ENCODE measurements around the gene OPCML.

Gene OPCML

DNA sequence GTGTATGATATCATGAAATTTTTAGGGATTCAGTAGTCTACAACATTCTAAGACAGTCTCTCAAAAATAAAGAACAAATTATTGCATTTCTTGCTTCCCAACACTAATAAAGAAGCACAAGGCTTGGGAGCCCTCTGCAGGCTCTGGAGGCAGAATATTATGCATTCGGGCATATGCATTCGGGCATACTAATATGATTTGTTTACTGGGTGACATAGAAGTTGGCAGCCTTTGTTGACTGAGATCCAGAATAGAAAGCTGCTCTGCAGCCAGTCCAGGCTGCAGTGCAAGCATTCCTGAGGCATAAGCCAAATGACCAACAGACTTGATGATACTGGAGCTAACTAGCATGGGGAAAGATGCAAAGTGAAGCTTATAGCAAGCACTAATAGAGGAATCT, 945.5 kb downstream of the OPCML start:
- DNase-seq: no peak

DNA sequence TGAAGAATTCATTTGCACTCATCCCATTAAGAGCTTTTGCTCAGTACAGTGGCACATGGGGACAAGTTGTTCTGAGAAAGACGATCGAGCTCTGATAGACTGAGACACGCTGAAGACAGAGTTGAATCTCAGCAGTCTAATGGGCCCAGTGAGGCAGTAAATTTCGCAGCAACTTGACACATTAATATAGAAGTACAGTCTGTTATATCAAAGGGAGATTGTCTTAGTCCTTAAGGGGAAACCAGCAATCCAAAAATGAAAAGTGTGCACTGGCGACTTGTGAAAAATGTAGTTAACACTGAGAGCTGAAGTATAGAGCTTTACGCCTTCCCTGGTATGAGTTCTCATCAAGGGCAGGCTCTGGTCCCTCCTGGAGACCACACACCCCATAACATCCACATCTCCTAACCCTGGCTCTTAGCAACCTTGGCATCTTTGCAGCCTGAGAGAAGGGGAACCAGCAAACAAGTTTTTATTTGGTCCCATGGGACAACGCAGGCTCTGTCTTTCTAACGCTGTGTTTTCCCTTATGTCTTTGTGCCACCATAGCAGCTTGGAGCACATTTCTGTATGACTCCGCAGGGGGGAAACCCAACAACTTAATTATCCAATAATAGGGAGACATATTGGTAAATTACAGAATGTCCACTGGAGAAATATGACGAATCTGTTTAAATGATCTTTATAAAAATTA, 952.5 kb downstream of the OPCML start:
- no peak for DNase-seq

DNA sequence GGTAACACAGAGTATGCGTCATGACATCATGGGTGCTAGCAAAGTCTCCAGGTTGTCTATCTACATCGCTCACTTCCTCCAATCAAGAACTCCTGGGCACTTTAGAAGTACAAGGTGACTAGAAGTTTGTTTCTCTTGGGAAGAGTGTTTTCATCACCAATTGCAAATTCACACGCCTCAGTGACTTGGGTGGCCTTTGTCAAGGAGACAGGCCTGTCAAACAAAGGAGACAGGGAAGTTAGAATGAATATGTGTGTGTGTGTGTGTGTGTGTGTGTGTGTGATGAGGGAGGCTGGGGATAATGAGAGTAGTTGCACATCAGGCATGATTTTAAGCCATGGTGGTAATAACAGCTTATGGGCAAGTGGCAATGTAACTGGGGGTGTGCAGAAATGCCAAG, 953.2 kb downstream of the OPCML start:
- no peak for DNase-seq

DNA sequence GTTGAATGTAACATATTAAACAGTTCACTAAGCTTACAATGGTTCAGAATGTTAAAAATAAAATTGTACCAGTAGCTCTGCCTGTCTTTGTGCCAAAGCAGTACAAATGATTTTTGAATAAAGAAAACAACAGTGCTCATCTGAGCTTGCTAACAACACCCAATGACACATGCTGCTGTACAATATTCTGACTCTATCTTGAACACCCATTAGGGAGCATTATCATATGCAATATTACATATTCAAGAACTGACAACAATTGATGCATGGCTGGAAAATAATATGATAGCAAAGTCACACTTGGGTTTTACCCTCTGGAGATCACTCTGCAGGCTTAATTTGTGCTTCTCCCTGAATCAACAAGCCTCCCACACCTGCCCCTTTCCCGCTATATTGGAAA, 953.7 kb downstream of the OPCML start:
- no peak for DNase-seq

DNA sequence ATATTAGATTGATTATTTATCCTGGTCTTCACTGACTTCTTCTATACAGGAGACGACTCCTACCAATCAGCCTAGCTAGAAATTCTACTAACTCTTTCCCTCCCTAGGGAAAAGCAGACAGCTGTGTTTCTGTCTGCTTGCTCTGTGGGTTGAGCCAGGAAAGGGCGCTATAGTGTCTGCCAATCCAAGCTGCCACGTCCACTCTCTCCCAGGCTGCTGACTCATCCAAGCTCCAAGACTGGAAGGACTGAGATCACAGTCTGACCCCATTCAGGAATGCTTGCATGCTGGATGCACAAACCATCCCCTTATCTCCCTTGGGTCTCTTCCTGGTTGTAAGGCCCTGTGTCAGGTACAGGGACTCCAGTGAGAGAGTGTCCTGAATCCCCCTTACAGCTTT, 955.6 kb downstream of the OPCML start:
- no peak for DNase-seq

DNA sequence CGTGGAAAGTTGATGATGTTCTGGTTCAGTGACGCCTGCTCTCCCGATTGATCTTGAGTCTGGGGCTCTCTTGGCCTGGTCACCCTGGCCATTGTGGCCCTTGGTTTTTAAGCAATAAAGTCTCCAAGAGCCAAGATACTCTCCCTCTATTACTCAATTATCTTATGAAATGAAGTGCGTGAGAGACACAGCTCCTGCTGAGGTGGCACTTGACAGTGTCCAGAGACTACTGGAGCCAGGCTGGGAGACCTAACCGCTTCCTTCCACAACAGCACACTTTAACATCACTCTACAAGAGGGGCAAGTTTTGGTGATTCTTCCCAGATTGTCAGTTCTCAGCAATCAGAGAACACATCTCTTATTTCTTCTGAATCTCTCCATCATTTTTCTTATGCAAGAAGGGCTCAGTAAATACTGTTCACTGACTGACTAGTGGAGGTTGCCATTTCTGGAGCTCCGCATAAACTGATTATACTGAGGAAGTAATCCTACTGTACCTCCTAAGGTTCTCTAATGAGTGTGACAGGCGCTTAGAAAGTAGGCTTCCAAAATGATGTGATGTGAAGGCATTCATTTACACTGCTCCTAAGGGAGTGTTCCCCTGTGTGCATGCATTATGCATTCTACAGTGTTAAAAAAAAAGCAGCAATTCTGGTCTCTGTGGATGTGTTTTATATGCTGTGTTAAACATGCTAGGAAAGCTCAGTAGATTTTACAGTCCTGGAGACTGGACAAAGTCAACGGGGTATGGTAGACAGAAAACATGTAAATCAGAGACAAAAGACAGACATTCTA, 968.0 kb downstream of the OPCML start:
- no peak for DNase-seq

DNA sequence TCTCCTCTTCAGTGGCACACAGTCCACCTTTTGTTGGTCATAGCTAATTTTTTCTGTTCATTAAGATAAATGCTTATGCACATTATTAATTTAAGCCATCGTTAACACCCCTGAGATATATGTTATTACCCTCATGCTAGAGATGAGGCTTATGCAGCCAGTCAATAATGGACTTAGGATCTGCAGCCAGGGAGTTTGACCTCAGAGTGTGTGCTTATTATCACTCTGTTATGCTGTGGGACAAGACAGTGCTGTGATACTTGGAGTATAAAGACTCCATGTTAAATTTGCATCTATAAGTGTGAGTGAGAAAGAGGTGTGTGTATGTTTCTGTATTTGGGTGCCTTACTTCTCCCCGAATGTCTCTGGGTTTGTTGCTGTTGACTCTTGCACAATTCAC, 969.3 kb downstream of the OPCML start:
- no peak for DNase-seq

DNA sequence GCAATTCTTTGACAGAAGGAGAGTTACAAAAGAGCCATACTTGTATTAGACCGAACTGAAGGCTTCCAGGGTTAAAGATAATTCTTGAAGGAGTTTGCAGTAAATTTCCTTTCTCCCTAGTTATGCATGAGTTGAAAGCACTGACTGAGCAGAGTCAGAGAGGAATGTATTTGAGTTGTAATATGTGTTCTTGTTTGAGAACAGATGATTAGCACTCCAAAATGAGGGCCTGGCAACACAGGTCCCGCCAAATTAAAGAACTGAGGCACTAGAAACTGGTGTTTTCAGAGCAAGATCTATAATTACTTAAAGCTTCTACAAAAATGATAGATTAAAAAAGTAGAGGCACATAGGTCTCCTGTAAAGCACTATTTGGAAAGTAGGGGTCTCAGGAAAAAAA, 970.4 kb downstream of the OPCML start:
- DNase-seq: no peak

DNA sequence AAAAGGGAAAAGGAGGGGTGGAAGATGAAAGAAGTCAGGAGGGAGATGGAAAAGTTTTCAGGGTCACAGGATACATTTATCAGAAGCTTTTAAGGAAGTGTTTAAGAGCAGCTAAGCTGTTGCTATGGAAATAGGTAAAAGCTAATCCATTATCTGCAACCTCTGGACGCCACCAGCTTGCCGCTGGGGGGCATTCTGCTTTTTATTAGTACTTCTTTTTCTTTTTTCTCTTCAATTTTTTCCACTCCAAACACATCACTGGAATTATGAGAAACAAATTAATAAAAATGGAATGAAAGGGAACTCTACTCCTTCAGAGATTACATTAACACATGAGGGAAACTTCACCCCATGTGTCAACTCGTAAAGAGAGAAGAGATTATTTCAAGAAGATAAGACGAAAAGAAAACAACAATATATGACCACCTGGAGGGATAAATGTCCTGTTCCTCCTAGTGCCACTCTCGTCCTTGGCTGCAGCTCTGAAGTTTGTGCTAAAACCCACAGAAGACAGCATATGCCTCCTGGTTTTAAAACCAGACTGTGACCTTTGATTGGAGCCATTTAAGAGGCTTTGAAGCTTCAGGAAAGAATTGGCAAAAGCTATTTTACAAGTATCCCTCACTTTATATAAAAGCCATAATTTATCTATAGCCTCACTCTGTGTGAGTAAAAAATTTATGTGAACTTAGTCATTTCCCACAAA, 972.8 kb downstream of the OPCML start:
- no peak for DNase-seq

DNA sequence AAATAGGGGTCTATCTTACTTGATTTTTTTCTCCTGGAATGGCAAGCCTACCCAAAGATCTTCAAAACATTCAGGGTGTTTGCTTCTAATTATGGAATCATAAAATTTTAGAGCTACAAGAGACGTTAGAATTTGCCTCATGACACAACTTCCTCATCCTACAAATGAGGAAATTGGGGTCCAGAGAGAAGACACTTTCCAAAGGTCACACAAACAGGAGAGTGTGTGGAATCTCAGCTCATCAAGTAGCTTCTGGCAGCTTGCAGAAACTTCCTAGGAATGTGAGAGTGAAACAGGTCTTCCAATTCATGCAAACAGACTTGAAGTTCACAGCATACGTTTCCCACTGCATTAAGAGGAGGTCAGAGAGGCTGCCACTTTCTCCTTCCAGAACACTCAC, 976.0 kb downstream of the OPCML start:
- no peak for DNase-seq

DNA sequence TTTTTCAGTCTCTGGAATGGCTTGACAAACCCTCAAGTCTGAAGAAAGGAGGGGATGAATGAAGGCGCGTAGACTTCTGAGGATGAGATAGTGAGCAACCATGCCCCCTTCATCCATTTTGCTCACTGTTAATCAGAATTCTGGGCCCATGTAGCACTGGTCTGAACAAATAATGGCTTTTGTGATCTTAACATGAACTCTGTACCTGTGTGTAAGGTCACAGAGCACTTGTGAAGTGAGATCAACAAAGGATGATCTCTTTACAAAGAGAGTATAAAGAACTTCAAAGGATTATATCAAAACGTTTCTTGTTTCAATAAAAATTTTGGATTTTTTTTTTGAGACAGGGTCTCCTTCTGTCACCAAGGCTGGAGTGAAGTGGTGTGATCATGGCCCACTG, 976.7 kb downstream of the OPCML start:
- DNase-seq: no peak

DNA sequence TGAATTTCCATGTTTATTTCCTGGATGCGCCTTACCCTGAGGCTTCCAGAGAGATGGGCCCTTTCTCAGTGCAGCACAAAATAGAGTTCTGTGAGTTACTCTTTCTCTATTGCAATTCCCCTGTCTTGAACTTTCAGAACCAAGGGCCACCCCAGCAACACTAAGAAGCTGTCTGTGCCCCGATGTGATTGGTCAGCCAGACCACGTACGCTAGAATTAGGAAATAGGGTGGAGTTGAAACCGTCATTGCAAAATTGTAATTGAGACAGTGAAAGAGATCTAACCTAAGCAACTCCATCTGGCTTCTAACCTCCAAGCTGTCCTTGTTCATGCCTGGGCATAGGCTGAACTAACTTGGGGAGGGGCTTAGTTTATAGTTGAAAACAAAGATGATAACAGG, 981.3 kb downstream of the OPCML start:
- DNase-seq: no peak

DNA sequence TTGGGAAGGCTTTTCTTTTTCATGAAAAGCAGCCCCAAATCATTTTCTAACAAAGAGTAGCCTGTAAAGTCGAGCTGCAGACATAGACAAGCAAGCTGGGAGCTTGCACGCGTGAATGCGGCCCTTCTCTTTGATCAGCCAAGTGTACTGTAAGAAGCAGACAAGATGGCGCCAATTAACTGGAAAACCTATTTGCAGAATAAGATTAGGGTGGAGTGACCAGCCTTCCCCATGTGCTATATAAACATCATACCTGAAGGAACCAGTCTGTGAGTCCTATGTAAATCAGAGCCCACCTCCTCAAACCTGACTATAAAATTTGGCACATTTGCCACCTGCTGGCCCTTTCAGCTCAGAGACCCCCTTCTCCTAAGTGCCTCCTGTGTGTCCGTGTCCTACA, 982.7 kb downstream of the OPCML start:
- no peak for DNase-seq

DNA sequence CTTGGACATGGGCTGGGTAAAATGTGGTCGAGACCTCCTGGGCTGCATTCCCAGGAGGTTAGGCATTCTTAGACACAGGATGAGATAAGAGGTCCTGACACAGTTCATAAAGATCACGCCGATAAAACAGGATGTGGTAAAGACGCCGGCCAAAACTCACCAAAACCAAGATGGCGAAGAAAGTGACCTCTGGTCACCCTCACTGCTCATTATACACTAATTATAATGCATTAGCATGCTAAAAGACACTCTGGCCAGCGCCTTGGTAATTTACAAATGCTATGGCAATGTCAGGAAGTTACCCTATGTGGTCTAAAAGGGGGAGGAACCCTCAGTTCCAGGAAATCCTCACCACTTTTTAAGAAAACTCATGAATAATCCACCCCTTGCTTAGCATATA, 983.3 kb downstream of the OPCML start:
- no peak for DNase-seq

DNA sequence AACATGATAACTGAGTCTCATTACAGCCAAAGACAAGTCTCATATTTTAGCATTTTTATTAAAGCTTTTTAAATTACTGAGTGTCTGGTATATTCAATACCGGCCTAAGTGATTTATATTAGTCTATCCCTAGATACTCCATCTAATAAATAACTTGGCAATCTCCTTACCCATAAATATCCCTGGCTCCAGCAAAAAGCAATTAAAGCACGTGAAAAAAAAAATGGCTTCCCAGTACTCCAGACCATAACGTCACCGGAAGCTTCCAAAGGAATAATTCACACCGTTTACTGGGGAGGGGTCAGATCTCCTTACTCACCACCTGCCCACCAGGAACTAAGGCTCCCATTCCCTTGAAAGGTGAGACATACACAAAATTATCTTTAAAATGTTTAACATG, 988.3 kb downstream of the OPCML start:
- DNase-seq: no peak

DNA sequence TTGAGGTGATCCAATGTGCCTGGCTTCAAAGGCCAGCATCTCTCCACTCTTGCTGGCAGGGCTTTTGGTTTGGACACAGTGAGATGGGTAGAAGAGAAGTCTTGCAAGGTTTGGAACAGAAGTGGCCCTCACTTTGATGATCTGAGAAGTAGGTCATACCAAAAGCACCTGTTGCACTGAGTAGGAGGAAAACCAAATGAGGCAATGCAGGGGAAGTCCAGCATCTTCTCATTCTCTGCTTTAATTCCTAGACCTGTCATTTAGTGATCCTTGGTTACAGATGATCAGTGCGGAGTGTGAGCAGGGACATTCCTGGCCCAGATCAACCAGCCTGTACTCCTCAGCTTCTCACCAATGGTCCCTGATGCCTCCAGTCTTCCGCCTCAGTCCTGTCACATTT, 990.5 kb downstream of the OPCML start:
- no peak for DNase-seq

DNA sequence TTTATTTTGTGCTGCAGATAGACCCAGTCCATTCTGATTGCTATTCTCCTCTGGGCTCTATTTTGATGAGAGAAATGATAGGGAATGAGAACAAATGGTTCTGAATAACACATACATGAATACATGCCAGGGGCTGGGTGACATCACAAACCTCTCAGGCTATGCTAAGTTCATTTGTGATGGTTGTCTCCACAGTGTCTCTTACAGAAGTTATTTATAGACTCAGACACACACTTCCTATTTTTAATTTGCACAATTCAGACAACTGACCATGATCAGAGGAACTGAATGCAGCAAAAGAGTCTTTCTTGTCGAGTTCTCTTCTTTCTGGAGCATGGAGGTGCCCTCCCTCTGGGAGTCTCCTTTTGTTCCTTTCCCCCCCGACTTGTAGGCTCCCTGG, 991.7 kb downstream of the OPCML start:
- DNase-seq: no peak

DNA sequence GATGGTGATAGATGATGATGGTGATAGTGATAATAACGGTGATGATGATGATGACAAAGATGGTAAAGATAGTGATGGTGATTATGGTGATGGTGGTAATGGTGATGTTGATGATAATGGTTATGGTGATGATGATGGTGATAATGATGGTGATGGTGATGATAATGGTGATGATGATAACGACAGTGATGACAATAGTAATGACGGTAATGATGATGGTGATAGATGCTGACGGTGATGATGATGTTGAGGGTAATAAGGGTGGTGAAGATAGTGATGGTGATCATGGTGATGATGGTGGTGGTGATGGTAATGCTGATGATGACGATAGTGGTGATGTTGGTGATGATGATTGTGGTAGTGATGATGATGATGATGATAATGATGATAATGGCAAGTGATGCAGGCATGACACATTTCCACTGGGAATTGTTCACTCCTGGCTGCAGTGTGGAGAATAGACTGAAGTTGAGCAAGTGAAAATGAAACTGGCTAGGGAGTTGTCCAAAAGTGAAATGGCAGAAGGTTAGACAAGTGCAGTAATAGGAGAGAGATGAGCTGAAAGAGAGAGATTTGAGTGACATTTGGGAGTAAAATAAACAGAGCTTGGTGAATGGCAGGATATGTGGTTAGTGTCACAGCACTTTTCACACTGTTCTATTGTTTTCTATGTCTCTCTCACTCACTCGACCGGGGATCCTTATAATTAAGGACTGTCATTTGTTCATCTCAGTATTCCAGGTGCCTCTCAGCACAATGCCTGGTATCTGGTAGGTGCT, 992.5 kb downstream of the OPCML start:
- DNase-seq: no peak

DNA sequence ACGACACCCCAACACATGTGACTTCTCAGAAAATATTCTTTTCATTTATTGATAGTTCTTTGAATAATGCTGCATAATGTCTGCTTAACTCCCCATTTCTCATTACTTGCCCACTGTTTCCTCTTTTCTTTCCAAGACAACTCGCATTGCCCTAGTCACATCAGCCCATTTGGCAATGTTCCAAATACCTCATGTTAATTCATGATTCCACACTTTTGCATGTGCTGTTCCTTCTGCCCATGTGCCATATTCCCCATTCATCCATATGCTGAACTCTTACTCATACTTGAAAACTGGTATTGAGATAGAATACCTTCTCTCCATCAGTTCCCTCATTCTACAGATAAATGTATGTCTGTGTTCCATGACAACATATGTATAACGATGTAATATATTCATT, 993.7 kb downstream of the OPCML start:
- no peak for DNase-seq

DNA sequence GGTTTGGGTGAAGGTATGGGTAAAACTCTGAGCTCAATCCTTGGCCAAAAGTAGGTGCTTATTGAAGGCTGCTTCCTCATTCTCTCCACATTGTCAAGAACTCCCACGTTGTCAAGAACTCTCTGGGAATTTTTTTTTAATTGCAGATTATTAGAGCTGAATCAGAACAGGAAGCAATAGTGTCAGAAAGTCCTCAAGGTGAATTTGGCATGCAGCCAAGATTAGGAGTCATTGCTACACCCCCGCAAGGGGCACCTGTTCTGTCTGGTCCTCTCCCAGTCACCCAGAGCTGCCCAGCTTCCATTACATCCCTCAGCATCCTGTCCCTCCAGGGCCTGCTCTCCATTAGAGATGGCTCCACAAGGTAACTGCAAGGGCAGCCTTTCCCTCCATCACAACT, 996.5 kb downstream of the OPCML start:
- DNase-seq: no peak

DNA sequence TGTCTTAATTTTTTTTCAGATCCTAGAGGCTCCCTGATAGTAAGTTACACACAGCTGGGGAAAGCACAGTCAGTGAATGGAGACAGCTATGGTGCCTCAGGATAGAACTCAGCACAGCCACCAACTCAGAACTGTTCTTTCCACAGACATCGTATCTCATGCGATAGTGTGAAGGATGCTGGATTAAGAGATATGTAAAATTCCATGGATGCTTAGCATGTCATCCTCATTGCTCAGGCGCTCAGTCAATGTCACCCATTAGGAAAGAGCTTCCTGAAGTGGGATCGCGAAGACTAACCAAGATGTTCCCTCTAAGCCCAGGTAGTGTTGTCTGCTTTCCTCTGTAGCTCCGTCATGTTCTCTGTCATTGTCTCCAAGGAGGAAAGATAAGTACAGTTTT, 1000.4 kb downstream of the OPCML start:
- DNase-seq: no peak

DNA sequence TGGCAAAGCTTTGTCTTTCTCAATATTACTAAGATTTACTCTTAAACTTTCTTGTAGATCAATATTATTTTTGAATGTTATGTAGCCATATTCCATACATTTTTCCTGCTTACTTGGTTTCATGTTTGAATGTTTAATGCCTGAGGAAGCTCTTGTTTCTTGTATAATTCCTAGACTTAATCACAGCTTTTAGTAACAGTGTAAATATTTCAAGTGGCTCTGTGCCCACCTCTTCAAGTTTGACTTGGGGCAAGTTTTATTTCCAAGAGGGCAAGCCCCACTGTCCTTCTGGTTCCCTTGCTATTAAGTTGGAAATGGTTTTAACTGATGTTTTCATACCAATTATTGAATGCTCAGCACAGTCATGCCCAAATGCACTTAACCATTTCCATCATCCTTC, 1004.1 kb downstream of the OPCML start:
- DNase-seq: no peak

DNA sequence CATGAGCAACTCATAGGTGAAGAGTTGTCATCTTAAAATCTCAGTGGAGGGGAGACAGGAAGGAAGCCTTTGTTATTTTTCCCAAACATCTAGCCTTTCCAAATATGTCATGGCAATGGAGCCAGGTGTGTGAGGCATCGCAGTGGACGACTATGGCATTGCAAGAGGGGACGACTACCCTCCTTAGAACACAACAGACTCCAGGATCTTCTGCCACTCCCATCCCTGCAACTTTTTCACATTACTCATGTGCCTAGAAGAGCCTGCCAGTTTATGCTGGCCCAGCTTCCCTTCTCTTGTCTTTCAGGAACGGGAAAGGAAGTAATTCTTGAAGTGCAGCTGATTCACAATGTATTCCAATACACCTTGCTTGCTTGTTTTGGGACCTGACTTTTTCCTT, 1008.4 kb downstream of the OPCML start:
- no peak for DNase-seq
